Measurements from ENCODE around the gene IGFBP2. TPM values are rescaled to one million over a fixed set of nuclear protein-coding genes. Genes with fewer than 3 reads are reported as not detected.

IGFBP2 gene
- total and polyA plus RNA-seq, 2 of the 8 experiments (the other 6 are each of a cell fraction or from before 2014, with no cell fraction given), result 326 to 782 TPM

DNA sequence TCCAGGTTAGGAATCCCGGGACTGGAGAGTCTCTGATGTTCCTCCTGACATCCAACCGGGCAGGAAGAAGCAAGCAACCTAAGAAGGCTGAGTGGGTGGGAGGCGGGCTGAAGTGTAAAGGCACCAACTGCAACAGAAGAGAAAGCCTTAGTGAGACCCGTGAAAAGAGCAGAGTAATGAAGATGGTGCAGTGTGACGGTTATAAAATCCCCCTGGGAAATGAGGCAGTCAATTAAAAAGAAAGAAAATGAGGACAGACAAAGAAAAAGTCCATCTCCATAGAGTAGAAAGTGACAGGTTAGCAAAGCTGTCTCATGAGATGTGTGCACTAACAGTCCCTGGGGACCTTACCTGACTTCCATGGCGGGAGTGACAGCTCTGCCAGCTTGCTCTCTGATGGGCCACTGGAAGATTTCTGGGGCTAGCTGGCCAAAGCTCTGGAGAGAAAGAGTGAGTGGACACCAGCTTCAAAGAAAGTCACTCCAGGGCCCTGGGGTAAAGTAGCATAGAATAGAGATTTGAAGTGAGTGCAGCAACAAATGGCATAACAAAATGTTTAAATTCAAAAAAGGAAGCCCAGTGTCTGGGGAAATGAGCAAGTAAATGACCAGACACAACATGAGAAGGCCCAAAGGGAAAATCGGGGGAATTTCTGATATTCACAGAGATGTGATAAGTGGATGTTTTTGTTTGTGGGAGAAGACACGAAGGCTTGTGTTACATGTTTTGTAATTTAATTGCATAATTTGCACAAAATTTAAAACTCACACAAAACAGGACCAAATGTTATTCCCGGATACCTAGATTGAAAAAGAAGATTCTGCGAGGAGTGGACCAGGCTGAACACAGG, 44.1 kb upstream of the IGFBP2 start (continued):
- TF ChIP-seq, protein P1, sequence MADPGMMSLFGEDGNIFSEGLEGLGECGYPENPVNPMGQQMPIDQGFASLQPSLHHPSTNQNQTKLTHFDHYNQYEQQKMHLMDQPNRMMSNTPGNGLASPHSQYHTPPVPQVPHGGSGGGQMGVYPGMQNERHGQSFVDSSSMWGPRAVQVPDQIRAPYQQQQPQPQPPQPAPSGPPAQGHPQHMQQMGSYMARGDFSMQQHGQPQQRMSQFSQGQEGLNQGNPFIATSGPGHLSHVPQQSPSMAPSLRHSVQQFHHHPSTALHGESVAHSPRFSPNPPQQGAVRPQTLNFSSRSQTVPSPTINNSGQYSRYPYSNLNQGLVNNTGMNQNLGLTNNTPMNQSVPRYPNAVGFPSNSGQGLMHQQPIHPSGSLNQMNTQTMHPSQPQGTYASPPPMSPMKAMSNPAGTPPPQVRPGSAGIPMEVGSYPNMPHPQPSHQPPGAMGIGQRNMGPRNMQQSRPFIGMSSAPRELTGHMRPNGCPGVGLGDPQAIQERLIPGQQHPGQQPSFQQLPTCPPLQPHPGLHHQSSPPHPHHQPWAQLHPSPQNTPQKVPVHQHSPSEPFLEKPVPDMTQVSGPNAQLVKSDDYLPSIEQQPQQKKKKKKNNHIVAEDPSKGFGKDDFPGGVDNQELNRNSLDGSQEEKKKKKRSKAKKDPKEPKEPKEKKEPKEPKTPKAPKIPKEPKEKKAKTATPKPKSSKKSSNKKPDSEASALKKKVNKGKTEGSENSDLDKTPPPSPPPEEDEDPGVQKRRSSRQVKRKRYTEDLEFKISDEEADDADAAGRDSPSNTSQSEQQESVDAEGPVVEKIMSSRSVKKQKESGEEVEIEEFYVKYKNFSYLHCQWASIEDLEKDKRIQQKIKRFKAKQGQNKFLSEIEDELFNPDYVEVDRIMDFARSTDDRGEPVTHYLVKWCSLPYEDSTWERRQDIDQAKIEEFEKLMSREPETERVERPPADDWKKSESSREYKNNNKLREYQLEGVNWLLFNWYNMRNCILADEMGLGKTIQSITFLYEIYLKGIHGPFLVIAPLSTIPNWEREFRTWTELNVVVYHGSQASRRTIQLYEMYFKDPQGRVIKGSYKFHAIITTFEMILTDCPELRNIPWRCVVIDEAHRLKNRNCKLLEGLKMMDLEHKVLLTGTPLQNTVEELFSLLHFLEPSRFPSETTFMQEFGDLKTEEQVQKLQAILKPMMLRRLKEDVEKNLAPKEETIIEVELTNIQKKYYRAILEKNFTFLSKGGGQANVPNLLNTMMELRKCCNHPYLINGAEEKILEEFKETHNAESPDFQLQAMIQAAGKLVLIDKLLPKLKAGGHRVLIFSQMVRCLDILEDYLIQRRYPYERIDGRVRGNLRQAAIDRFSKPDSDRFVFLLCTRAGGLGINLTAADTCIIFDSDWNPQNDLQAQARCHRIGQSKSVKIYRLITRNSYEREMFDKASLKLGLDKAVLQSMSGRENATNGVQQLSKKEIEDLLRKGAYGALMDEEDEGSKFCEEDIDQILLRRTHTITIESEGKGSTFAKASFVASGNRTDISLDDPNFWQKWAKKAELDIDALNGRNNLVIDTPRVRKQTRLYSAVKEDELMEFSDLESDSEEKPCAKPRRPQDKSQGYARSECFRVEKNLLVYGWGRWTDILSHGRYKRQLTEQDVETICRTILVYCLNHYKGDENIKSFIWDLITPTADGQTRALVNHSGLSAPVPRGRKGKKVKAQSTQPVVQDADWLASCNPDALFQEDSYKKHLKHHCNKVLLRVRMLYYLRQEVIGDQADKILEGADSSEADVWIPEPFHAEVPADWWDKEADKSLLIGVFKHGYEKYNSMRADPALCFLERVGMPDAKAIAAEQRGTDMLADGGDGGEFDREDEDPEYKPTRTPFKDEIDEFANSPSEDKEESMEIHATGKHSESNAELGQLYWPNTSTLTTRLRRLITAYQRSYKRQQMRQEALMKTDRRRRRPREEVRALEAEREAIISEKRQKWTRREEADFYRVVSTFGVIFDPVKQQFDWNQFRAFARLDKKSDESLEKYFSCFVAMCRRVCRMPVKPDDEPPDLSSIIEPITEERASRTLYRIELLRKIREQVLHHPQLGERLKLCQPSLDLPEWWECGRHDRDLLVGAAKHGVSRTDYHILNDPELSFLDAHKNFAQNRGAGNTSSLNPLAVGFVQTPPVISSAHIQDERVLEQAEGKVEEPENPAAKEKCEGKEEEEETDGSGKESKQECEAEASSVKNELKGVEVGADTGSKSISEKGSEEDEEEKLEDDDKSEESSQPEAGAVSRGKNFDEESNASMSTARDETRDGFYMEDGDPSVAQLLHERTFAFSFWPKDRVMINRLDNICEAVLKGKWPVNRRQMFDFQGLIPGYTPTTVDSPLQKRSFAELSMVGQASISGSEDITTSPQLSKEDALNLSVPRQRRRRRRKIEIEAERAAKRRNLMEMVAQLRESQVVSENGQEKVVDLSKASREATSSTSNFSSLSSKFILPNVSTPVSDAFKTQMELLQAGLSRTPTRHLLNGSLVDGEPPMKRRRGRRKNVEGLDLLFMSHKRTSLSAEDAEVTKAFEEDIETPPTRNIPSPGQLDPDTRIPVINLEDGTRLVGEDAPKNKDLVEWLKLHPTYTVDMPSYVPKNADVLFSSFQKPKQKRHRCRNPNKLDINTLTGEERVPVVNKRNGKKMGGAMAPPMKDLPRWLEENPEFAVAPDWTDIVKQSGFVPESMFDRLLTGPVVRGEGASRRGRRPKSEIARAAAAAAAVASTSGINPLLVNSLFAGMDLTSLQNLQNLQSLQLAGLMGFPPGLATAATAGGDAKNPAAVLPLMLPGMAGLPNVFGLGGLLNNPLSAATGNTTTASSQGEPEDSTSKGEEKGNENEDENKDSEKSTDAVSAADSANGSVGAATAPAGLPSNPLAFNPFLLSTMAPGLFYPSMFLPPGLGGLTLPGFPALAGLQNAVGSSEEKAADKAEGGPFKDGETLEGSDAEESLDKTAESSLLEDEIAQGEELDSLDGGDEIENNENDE (IDR thresholded peaks at IDR 0.05; ENCODE audit: insufficient replicate concordance, low read length), result no peak
- no peak for TF ChIP-seq SRF (IDR thresholded peaks at IDR 0.05; ENCODE audit: low read depth, low read length)
- TF ChIP-seq POLR2AphosphoS5 (IDR thresholded peaks at IDR 0.05; ENCODE audit: low read depth, low read length), result no peak
- no peak for TF ChIP-seq CEBPB (IDR thresholded peaks at IDR 0.05; ENCODE audit: low read depth, low read length)
- no peak for TF ChIP-seq RXRA (IDR thresholded peaks at IDR 0.05; ENCODE audit: insufficient read depth, low read depth, low read length)
- no peak for TF ChIP-seq POLR2A (IDR thresholded peaks at IDR 0.05; ENCODE audit: control extremely low read depth in 1 of 2, low read depth in 2 of 2, low read length in 2 of 2)
- no peak for TF ChIP-seq GABPA (IDR thresholded peaks at IDR 0.05; ENCODE audit: borderline replicate concordance, insufficient read depth, low read length)
- no peak for TF ChIP-seq NRF1 (IDR thresholded peaks at IDR 0.05; ENCODE audit: low read depth, low read length)
- TF ChIP-seq YY1 (IDR thresholded peaks at IDR 0.05; ENCODE audit: low read depth, low read length), result no peak
- no peak for TF ChIP-seq TAF1 (IDR thresholded peaks at IDR 0.05; ENCODE audit: low read depth, low read length)
- TF ChIP-seq EZH2 (IDR thresholded peaks at IDR 0.05; ENCODE audit: low read depth, low read length, severe bottlenecking), result no peak

Measured in H1 (cell line).